A549 (cell line): ENCODE results near the gene ATG4D. TPM values are rescaled to one million over a fixed set of nuclear protein-coding genes. Genes with fewer than 3 reads are reported as not detected.

Experiments
- ATAC-seq, 2 experiments: fragments of 200-7000 bp in 1 of 2; fragments of >200 bp in 1 of 2; cut with Nextera tagmentation in 1 of 2; cut with Tn5 transposase in 1 of 2; 3 replicates each; pipeline versions ENCODE4 v1.8.0 to v1.9.1; 2018 to 2020; ENCODE audit warnings: mild to moderate bottlenecking in 1 of 2, moderate library complexity in 1 of 2
- CTCF ChIA-PET: fragments of 300-600 bp; sonication (Branson Sonifier 250); formaldehyde crosslinking; extraction: SDS; loops from one replicate; lab custom pipeline; 2021; ENCODE audit warnings: antibody characterized with exemption, inconsistent platforms; lab: Yijun Ruan, JAX
- POLR2A ChIA-PET: fragments of 350-600 bp; formaldehyde crosslinking; extraction: SDS; loops from one replicate; lab custom pipeline; 2021; ENCODE audit warnings: antibody characterized with exemption, inconsistent platforms; lab: Yijun Ruan, JAX
- DNase-seq, 2 experiments: peaks; one replicate each; pipeline versions ENCODE4 v3.0.0 to v3.0.0-alpha.2; 2011 to 2016; ENCODE audit warnings: low read depth in 1 of 2, low spot score in 1 of 2
- FAIRE-seq: peaks from 2 replicates; lab custom pipeline; 2011; peaks lifted over from hg19 to GRCh38; lab: Jason Lieb, UNC
- H3K27ac ChIP-seq, 2 experiments: fragments of >200 bp; sonication (Bioruptor Twin); formaldehyde crosslinking; 3 replicates each; pipeline ENCODE4 v1.5.1; 2016 to 2017
- H3K4me1 ChIP-seq: fragments of >200 bp; sonication (Bioruptor Twin); formaldehyde crosslinking; 3 replicates; pipeline ENCODE4 v1.6.1; 2016
- H3K4me2 ChIP-seq: fragments of >200 bp; sonication (Bioruptor Twin); formaldehyde crosslinking; 3 replicates; pipeline ENCODE4 v1.6.1; 2016
- H3K4me3 ChIP-seq: fragments of >200 bp; sonication (Bioruptor Twin); formaldehyde crosslinking; 3 replicates; pipeline ENCODE4 v1.5.1; 2016
- H3K9me3 ChIP-seq: fragments of >200 bp; sonication (Bioruptor Twin); formaldehyde crosslinking; 3 replicates; pipeline ENCODE4 v1.6.1; 2016
- BCL3 ChIP-seq: fragments of >200 bp; sonication (Bioruptor Twin); formaldehyde crosslinking; IDR thresholded peaks from 3 replicates; pipeline ENCODE4 v1.6.1; 2016
- CBX2 ChIP-seq: fragments of 200-600 bp; sonication (generic); IDR thresholded peaks from 2 replicates; pipeline ENCODE4 v1.6.1; 2016; ENCODE audit warnings: low read depth, mild to moderate bottlenecking, borderline replicate concordance
- CEBPB ChIP-seq, 2 experiments: fragments of >200 bp in 1 of 2; sonication (Bioruptor Twin) in 1 of 2; formaldehyde crosslinking in 1 of 2; IDR thresholded peaks; 2 replicates each; pipeline ENCODE4 v1.6.1; 2012 to 2016
- CTCF ChIP-seq: fragments of >200 bp; sonication (Bioruptor Twin); formaldehyde crosslinking; IDR thresholded peaks from 3 replicates; pipeline ENCODE4 v1.5.1; 2016
- EHMT2 ChIP-seq: fragments of 200-600 bp; sonication (generic); IDR thresholded peaks from 2 replicates; pipeline ENCODE4 v1.6.1; 2016; ENCODE audit warnings: antibody characterized with exemption, low read depth, mild to moderate bottlenecking, moderate library complexity
- GATA3 ChIP-seq: IDR thresholded peaks from 2 replicates; pipeline ENCODE4 v1.6.1; 2012; ENCODE audit warnings: borderline replicate concordance
- HES2 ChIP-seq: fragments of >200 bp; sonication (Bioruptor Twin); formaldehyde crosslinking; IDR thresholded peaks from 2 replicates; pipeline ENCODE4 v1.6.1; 2016
- HMGXB4 ChIP-seq: fragments of 250-450 bp; sonication (Bioruptor Pico); IDR thresholded peaks from 2 replicates; pipeline ENCODE4 v1.5.0; 2021; ENCODE audit warnings: mild to moderate bottlenecking, moderate library complexity, borderline replicate concordance
- HOXA7 ChIP-seq: fragments of 250-450 bp; sonication (Bioruptor Pico); IDR thresholded peaks from 2 replicates; pipeline ENCODE4 v1.5.0; 2020; ENCODE audit warnings: mild to moderate bottlenecking, moderate library complexity
- HOXB13 ChIP-seq: fragments of 250-450 bp; sonication (Bioruptor Pico); IDR thresholded peaks from 2 replicates; pipeline ENCODE4 v1.5.0; 2020; ENCODE audit warnings: low read depth, mild to moderate bottlenecking, moderate library complexity
- JUN ChIP-seq, 2 experiments: fragments of >200 bp; sonication (Bioruptor Twin); formaldehyde crosslinking; IDR thresholded peaks; 2 replicates in 1 of 2; 3 replicates in 1 of 2; pipeline ENCODE4 v1.6.1; 2016 to 2017
- JUNB ChIP-seq: fragments of >200 bp; sonication (Bioruptor Twin); formaldehyde crosslinking; IDR thresholded peaks from 2 replicates; pipeline ENCODE4 v1.6.1; 2016
- NPAS2 ChIP-seq: fragments of 250-450 bp; sonication (Bioruptor Pico); IDR thresholded peaks from 2 replicates; pipeline ENCODE4 v1.8.0; 2022; ENCODE audit warnings: mild to moderate bottlenecking, moderate library complexity, borderline replicate concordance
- PHF8 ChIP-seq: fragments of 200-600 bp; sonication (generic); IDR thresholded peaks from 2 replicates; pipeline ENCODE4 v1.6.1; 2016; ENCODE audit warnings: low read depth, mild to moderate bottlenecking, antibody characterized with exemption, moderate library complexity, borderline replicate concordance
- POLR2A ChIP-seq: IDR thresholded peaks from 2 replicates; pipeline ENCODE4 v1.6.1; 2012; ENCODE audit warnings: mild to moderate bottlenecking, low read length
- RAD21 ChIP-seq, 2 experiments: fragments of >200 bp in 1 of 2; sonication (Bioruptor Twin) in 1 of 2; formaldehyde crosslinking in 1 of 2; IDR thresholded peaks in 1 of 2; conservative IDR thresholded peaks in 1 of 2; 2 replicates in 1 of 2; 3 replicates in 1 of 2; pipeline ENCODE4 v1.6.1; 2012 to 2018; ENCODE audit warnings: inconsistent platforms in 1 of 2
- TFCP2L1 ChIP-seq: fragments of 250-450 bp; sonication (Bioruptor Pico); IDR thresholded peaks from 2 replicates; pipeline ENCODE4 v1.5.0; 2021; ENCODE audit warnings: mild to moderate bottlenecking
- TP53 ChIP-seq: fragments of 250-450 bp; sonication (Bioruptor Pico); IDR thresholded peaks from 2 replicates; pipeline ENCODE4 v1.5.0; 2021; ENCODE audit warnings: mild to moderate bottlenecking, moderate library complexity
- USF2 ChIP-seq: fragments of 450-650 bp; IDR thresholded peaks from 2 replicates; pipeline ENCODE4 v1.6.1; 2014; ENCODE audit warnings: antibody characterized with exemption
- WGBS: methylation state at CpG from one replicate; pipeline ENCODE4 v1.1.6; 2017; ENCODE audit errors: missing lambda C conversion rate; 5-methylcytosine and 5-hydroxymethylcytosine counted together
- polyA plus RNA-seq, 4 experiments: library from polyadenylated mRNA; depleted of rRNA in 3 of 4; stranded (reverse); fragments of >200 nt; fragmentation: RNase III in 1 of 4; extraction: RNeasy Plus Mini Kit Qiagen cat#74134 plus additional on column Dnase treatment in 1 of 4; gene quantifications; 2 replicates in 3 of 4; 3 replicates in 1 of 4; pipeline ENCODE4 v1.2.3, GENCODE V29; 2011 to 2017

The ATG4D gene
- polyA plus RNA-seq, 2 of the 4 experiments (the other 2 are of a cell fraction): 7.3 to 10.7 TPM

- no peak for TF ChIP-seq EHMT2
- TF ChIP-seq JUNB: no peak
- TF ChIP-seq HES2: no peak
- TF ChIP-seq HMGXB4 (CRISPR knock-in tag): no peak
- TF ChIP-seq TP53 (CRISPR knock-in tag): no peak
- no peak for TF ChIP-seq NPAS2 (CRISPR knock-in tag)
- TF ChIP-seq PHF8: no peak; the same call in 1 of the 2 replicates
- TF ChIP-seq HOXB13 (CRISPR knock-in tag): peak; percentile 73; the same call in 1 of the 2 replicates
- no peak for TF ChIP-seq CBX2
- peak; percentile 43; the same call in 1 of the 2 replicates for TF ChIP-seq TFCP2L1 (CRISPR knock-in tag)
- TF ChIP-seq, all 56 proteins: peak for 8
Observed at GRCh38 chr19:10503002-10503789, 40.5 kb upstream of the ATG4D start, which contains the start of gene KEAP1 (continued).

GRCh38 chr19:10505583-10506229 lies 38.0 kb upstream of the ATG4D start:
- no peak for FAIRE-seq
- Histone ChIP-seq H3K4me1 (peaks cover 25% of the 10 kb centered on the region), H3K9me3 (no peaks in the 10 kb centered on the region), H3K27ac (no peak overlapping the region), H3K4me2 (no peak overlapping the region), H3K4me3 (no peak overlapping the region)
- 40% methylated on average over 17 of the region's 17 CpGs for WGBS
- ChIA-PET POLR2A (interaction anchor here (1.0 kb wide), 1 partner anchor 13 kb away, joined by 13 read pairs; no protein-coding TSS in a partner anchor), CTCF (interaction anchor here (0.7 to 2.1 kb wide), 9 partner anchors 11 to 138 kb away, joined by 3 to 11 read pairs (median 6); partner anchors contain the start of genes KRI1 and S1PR5)
- peak in 1 of 2 experiments; percentile 17; a peak in 2 of 6 replicates for ATAC-seq
- DNase-seq: peak; percentile 44 to 77
- no peak for TF ChIP-seq POLR2A
- TF ChIP-seq BCL3: no peak
- 0 out of 2 replicates have a peak, but pooled peaks have one; percentile 14 for TF ChIP-seq USF2
- peak; percentile 21 to 42; a peak in 2 of 5 replicates for TF ChIP-seq RAD21 (conservative IDR thresholded peaks at IDR 0.05 in 1 of 2, IDR thresholded peaks at IDR 0.05 in 1 of 2)
- TF ChIP-seq CEBPB (IDR thresholded peaks at IDR 0.05): no peak
- peak; percentile 42 for TF ChIP-seq CTCF
- no peak for TF ChIP-seq JUN (IDR thresholded peaks at IDR 0.05)
- no peak for TF ChIP-seq GATA3
- no peak for TF ChIP-seq HOXA7 (CRISPR knock-in tag)
